ENCODE data around the gene MAPK10.

The MAPK10 gene

GRCh38 chr4:85963231-85963630, 396.6 kb downstream of the MAPK10 start:
- no peak for DNase-seq (ENCODE audit: low spot score)
- no peak for TF ChIP-seq CTCF (IDR thresholded peaks at IDR 0.05; ENCODE audit: extremely low read depth, missing control alignments)

GRCh38 chr4:85961887-85962286, 398.0 kb downstream of the MAPK10 start:
- TF ChIP-seq CTCF (IDR thresholded peaks at IDR 0.05; ENCODE audit: extremely low read depth, missing control alignments) = no peak
- DNase-seq (ENCODE audit: low spot score) = no peak

DNA sequence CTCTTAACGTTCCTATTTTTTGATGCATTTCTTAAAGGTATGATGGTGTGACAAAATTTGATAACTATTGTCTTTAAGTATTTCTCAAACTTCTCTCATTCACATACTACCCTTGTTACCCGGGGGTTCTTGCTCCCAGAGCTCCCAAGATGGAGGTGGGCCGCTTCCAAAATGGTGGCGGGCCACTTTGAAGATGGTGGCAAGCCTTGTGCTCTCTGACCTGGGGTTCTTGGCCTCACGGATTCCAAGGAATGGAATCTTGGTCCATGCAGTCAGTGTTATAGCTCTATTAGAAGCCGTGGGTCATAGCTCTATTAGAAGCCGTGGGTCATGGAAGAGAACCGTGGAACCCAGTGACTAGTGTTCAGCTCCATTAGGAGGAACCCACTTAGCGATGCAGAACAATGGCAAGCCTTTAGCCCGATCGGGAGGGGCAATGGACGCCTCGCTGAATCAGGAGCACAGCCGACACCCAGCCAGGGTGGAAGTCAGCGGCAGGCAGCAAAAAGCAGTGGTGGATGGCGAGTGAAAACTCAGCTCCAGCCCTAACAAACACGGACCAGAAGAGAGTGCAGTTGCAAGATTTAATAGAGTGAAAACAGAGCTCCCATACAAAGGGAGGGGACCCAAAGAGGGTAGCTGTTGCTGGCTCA, 403.4 kb downstream of the MAPK10 start:
- TF ChIP-seq CTCF (IDR thresholded peaks at IDR 0.05; ENCODE audit: extremely low read depth, missing control alignments) = no peak
- no peak for DNase-seq (ENCODE audit: low spot score)

DNA sequence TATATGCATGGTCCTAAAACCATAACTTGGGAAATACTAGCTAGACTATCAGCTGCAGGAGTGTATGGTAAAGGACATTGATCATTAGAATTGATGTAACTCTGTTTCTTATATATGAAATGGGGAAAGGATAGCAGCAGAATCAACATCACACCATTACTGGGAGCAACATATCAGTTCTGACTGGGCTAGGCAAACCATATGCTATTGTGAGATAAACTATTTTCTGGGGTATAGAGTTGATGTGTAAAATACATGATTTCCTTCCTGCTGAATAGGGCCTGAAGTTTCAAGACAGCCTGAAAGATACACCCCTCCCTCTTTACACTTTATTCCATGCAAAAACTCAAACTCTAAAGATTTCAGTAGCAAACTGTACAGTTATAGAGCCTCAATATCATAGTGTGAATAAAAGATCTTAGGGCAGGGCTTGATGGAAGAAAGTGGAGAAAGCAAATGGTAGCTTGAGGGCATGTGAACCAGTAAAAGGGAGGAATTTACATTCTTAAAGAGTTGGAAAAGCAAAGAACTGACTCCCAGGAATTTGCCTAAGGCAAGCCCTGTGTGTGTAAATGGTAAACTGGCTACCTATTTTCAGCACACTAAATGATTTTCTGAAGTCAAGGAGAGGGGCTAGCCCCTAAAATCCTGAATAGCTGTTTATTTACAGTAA, 404.1 kb downstream of the MAPK10 start:
- TF ChIP-seq CTCF (IDR thresholded peaks at IDR 0.05; ENCODE audit: extremely low read depth, missing control alignments) = no peak
- DNase-seq (ENCODE audit: low spot score) = no peak

- DNase-seq (ENCODE audit: low spot score) = no peak
- no peak for TF ChIP-seq CTCF (IDR thresholded peaks at IDR 0.05; ENCODE audit: extremely low read depth, missing control alignments)
Observed at GRCh38 chr4:85953651-85954018, 406.2 kb downstream of the MAPK10 start.

DNA sequence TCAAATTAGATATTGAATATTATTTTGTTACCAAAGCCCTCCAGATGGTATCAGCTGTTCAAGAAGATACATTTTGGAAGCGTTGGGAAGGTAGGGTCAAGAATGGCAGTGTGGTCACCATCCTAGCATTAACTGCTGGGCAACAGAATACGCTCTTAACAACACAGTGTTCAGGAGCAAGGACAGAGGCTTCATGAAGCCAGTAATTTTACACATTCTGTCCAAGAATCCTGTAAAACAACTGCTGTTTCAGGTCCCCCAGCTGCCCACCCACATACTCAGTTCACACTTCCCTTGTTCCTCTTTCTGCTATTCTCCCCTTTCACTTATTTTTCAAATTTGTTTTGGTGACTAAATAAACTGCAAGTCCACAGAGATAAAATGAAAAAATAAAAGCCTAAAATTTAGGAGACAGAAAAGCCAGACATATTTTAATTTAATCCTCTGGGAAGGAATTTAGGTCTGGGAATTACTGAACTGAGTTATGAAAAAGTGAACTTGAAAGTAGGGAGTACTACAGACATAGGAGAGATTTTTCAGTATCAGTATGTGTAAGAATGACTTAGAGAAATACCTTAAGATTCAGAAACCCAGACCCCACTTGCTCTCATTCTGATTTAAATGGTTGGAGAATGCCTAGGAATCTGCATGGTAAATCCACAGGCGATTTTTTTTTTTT, 406.7 kb downstream of the MAPK10 start:
- TF ChIP-seq CTCF (IDR thresholded peaks at IDR 0.05; ENCODE audit: extremely low read depth, missing control alignments) = no peak
- no peak for DNase-seq (ENCODE audit: low spot score)

DNA sequence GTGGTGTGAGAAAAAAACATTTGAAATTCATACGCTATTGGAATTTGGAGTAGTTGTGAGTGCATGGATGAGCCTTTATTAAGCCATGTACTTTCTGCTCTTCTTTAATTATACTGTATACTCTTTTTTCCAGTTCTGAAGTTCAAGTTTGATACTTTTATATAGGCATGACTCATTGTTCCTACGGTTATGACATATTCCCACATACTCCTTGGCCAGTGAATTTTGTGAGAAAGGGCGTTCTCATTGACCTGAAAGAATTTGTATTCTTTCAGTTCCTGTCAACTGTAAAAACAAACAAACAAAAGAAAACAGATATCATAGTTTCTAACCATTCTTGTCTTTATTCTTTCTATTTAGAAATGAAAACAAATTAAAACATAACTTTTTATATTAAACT, 407.3 kb downstream of the MAPK10 start:
- DNase-seq (ENCODE audit: low spot score) = no peak
- no peak for TF ChIP-seq CTCF (IDR thresholded peaks at IDR 0.05; ENCODE audit: extremely low read depth, missing control alignments)
